HEK293T (cell line): Measurements from ENCODE around the gene SNRNP35.

Experiments used
- ARNT ChIP-seq: fragments of 450-650 bp; IDR thresholded peaks from 2 replicates; pipeline ENCODE4 v1.6.1; 2017; ENCODE audit warnings: mild to moderate bottlenecking
- BHLHE40 ChIP-seq: fragments of 450-650 bp; IDR thresholded peaks from 2 replicates; pipeline ENCODE4 v1.6.1; 2016; ENCODE audit warnings: mild to moderate bottlenecking, moderate library complexity, borderline replicate concordance
- ELF4 ChIP-seq: fragments of 450-650 bp; IDR thresholded peaks from 2 replicates; pipeline ENCODE4 v1.6.1; 2017; ENCODE audit warnings: antibody characterized with exemption
- FOXA1 ChIP-seq: fragments of 450-650 bp; IDR thresholded peaks from 2 replicates; pipeline ENCODE4 v1.6.1; 2016; ENCODE audit warnings: mild to moderate bottlenecking
- FOXK2 ChIP-seq: fragments of 450-650 bp; IDR thresholded peaks from 2 replicates; pipeline ENCODE4 v1.6.1; 2016; ENCODE audit warnings: mild to moderate bottlenecking
- FOXM1 ChIP-seq: fragments of 450-650 bp; IDR thresholded peaks from 2 replicates; pipeline ENCODE4 v1.6.1; 2017; ENCODE audit warnings: mild to moderate bottlenecking, borderline replicate concordance
- HDGF ChIP-seq: fragments of 450-650 bp; IDR thresholded peaks from 2 replicates; pipeline ENCODE4 v1.6.1; 2017; ENCODE audit warnings: antibody characterized with exemption, borderline replicate concordance
- LEF1 ChIP-seq: fragments of 450-650 bp; IDR thresholded peaks from 2 replicates; pipeline ENCODE4 v1.6.1; 2017; ENCODE audit warnings: mild to moderate bottlenecking, borderline replicate concordance
- NFRKB ChIP-seq: fragments of 450-650 bp; IDR thresholded peaks from 2 replicates; pipeline ENCODE4 v1.6.1; 2016; ENCODE audit warnings: mild to moderate bottlenecking, moderate library complexity
- PKNOX1 ChIP-seq: fragments of 450-650 bp; IDR thresholded peaks from 2 replicates; pipeline ENCODE4 v1.6.1; 2016
- SP1 ChIP-seq: fragments of 450-650 bp; IDR thresholded peaks from 2 replicates; pipeline ENCODE4 v1.6.1; 2017
- SUZ12 ChIP-seq: fragments of 450-650 bp; IDR thresholded peaks from 2 replicates; pipeline ENCODE4 v1.6.1; 2016; ENCODE audit warnings: mild to moderate bottlenecking
- TARDBP ChIP-seq: fragments of 450-650 bp; IDR thresholded peaks from 2 replicates; pipeline ENCODE4 v1.6.1; 2016
- ZNF384 ChIP-seq: fragments of 450-650 bp; IDR thresholded peaks from 2 replicates; pipeline ENCODE4 v1.6.1; 2016

DNA sequence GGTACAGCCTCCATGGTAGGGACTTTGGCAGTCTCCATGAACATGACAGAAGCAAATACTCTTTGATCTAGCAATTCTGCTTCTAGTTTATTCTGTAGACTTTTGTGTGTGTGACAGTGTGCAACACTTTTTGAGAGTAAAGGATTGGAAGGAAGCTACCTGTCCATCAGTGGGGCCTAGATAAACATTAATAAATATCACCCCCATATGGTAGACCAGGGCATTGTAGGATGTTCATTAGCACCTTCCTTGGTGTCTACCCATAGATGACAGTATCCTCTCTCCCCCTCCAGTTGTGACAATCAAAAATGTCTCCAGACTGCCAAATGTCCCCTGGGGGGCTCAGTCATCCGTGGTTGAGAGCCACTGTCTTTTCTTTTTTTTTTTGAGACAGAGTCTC, 10.8 kb downstream of the SNRNP35 start:
- TF ChIP-seq BHLHE40, result no peak
- TF ChIP-seq ELF4, result no peak
- TF ChIP-seq SP1, result no peak
- no peak for TF ChIP-seq TARDBP
- TF ChIP-seq LEF1, result no peak
- no peak for TF ChIP-seq ARNT
- TF ChIP-seq SUZ12, result no peak
- no peak for TF ChIP-seq NFRKB
- no peak; the same call in 1 of the 2 replicates for TF ChIP-seq PKNOX1
- TF ChIP-seq FOXK2, result no peak
- TF ChIP-seq HDGF, result no peak
- no peak for TF ChIP-seq FOXA1
- TF ChIP-seq FOXM1, result no peak
- TF ChIP-seq ZNF384, result no peak
